SK-N-MC (cell line): ENCODE measurements around the gene UBE2V1.

Experiments
- EZH2 ChIP-seq: fragments of 200-600 bp; sonication (generic); IDR thresholded peaks from one replicate; pipeline ENCODE4 v1.6.1; 2017; ENCODE audit warnings: antibody characterized with exemption
- POLR2AphosphoS5 ChIP-seq: IDR thresholded peaks from 2 replicates; pipeline ENCODE4 v1.6.1; 2012; ENCODE audit warnings: mild to moderate bottlenecking, low read depth, low read length, borderline replicate concordance

- TF ChIP-seq POLR2AphosphoS5 (no peak), EZH2 (no peak)
Measured at GRCh38 chr20:50140339-50140859, 27.4 kb upstream of the UBE2V1 start.
